Right renal cortex interstitium (tissue), 3 donors: ENCODE measurements around the gene COP1. TPM values are rescaled to one million over a fixed set of nuclear protein-coding genes. Genes with fewer than 3 reads are reported as not detected.
"Not testable (repeated sequence)": the region's sequence is repeated elsewhere in the genome, so short reads cannot be mapped to it uniquely, and the experiment has no call there.

Source experiments
- DNase-seq, 3 donors: peaks; one replicate each; pipeline ENCODE4 v3.0.0-alpha.2; 2013; ENCODE audit warnings: low read depth in 3 of 3, low spot score in 2 of 3
- polyA plus RNA-seq, 3 donors: library from polyadenylated mRNA; unstranded; fragments of 120-200 nt; gene quantifications; one replicate each; pipeline ENCODE4 v1.2.1, GENCODE V29; 2013; ENCODE audit not compliant: insufficient read length in 3 of 3

The COP1 gene
- polyA plus RNA-seq, 3 donors, result 63.9 to 70.0 (median 65.0) TPM

DNA sequence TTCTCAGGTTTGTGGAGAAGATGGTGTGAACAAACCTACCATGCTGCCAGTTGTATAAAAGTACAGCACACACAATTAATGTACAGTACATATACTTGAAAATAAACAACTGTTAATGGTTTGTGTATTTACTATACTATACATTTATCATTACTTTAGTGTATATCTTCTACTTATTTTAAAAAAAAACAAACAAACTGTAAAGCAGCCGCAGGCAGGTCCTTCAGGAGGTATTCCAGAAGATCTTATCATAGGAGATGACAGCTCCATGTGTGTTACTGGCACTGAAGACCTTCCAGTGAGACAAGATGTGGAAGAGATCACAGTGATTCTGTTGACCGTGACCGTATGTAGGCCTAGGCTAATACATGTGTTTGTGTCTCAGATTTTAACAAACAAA, 155.7 kb downstream of the COP1 start:
- DNase-seq, result no peak

DNA sequence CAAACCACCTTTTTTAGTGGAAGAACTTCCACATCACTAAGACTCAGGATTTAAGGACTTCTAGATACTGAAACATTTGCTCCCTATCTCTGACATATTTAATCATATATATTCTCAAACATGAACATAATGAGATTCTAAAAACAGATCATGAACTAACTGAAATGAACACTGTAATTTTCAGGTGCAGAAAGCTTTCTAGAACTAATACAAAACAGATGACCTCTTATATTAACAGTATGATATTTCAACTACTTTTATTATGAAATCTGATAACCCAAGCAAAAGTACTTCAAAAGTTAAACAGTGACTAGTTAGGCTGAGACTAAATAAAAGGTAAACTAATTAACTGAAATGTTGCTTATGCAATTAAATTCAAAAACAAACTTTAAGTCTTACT, 157.5 kb downstream of the COP1 start:
- no peak for DNase-seq

DNA sequence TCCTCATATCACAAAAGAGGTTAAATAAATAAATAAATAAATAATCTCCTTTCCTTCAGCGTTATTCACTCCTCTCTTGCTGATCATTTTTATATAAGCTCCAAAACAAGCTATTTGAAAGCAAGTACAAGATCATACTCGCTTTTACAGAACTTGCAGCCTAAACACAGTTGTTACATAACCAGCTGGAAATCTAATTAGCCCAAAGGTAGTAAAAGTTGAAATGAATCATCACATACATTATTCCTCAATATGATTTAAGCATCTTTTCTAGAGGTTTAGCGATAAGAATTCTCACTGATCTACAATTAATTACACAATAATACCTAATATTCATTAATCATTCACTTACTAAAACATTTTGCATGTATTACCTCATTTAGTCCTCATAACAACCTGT, 160.2 kb downstream of the COP1 start:
- DNase-seq, result no peak

DNA sequence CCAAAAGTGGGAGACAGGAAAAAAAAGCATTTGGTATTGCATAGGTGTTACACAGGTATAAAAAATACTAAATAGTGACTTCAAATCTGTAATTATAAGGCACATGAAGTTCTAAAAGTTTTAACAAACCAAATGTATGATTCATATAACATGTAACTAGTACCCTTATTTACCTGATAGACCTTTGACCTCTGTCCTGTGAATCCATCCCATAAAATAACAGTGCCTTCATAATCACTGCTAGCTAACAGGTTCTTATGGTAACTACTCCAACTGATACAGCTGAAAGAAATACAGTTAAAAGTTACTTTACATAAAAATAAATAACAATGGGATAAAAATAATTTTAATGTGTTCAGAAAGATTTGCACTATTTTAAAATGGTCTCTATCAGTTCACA, 163.5 kb downstream of the COP1 start:
- no peak for DNase-seq

DNA sequence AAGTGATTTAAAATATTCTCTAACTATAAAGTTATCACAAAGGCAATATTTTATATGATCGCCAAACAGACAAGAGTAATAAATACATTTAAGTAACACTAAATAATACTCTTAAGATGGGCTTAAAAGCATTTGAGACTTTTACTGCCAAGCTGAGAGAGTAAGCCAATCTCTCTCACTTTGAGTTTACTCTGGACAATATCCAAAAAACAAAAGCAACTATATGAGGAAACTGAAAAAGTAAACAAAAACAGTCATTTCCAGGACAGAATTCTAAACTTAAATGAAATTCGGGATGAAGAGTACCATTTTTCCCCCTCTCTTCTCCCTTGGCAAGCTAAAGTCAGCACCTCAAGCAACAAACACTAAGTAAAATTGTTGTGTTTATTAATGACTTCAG, 173.2 kb downstream of the COP1 start:
- no peak for DNase-seq

DNA sequence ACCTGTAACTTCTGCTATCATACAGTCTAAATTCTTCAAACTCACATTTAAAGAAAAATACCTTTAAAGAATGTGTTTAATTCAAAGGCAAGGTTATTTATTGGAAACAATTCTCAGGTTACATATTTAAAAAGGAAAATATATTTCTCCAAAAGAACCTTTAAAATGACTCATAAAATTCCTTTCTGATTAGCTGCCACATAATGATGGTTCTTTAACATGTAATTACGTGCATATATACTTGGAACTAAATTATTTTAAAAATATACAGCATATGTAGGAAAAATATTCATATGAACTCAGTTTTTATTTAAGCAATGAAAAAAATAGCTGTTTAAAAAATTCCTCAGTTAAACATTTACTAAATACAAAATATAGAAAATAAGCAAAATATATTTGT, 173.6 kb downstream of the COP1 start:
- DNase-seq, result no peak

DNA sequence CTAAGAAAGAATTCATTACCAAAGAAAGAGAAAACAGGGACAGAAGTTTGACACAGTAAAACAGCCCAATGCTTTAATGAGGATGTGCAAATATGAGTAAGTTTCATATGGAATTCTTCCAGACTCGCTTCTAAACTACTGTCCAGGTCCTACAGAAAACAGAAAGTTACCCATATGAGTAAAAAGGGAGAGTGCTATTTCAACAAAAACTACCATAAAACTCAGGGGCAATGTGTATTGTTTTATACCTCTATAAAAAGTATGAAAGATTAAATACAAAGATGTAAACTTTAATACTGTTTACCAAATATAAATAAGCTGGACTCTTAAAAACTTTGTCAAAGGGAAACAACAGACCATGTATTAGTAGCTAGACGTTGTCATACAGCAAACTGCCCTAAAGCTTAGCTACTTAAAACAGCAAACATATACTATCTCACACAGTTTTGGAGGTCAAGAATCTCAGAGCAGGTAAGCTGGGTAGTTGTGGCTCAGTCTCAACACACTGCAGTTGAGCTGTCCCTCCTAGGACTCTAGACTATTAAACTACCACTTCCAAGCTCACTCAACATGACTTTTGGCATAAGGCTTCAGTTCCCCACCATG, 174.9 kb downstream of the COP1 start:
- no peak for DNase-seq

DNA sequence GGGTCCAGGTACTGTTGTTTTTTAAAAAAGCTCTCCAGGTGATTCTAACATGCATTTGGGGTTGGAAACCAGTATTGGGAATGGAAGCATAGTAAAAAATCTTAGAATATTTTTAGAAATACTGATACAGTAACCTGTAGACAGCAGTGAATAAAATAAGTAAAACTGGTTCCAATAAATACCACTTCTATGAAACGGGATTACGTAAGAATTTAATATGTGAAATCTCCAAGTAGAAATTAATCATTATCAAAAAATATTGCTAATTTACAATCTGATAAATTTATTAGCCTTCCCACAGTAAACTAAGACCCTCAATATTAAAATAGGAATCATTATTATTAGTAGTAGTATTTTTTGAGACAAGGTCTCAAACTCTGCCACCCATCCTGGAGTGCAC, 177.5 kb downstream of the COP1 start:
- DNase-seq, result no peak

DNA sequence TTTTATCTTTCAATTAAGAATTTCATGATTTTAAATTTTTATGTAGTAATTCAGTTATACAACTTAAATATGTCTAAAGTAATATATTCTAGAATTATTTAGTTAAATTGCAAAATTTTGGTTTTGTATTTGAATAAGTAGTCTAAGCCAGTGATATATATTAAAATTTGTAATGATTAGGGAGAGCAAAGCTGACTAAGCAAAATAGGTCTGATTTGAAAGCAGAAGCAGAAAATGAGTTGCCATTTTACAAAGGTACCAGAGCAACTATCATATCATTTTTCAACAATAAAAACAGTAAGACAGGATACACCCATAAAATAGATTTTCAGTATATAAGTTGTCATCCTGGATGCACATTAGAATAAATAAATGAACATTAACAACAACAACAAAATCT, 177.9 kb downstream of the COP1 start:
- DNase-seq, result no peak

DNA sequence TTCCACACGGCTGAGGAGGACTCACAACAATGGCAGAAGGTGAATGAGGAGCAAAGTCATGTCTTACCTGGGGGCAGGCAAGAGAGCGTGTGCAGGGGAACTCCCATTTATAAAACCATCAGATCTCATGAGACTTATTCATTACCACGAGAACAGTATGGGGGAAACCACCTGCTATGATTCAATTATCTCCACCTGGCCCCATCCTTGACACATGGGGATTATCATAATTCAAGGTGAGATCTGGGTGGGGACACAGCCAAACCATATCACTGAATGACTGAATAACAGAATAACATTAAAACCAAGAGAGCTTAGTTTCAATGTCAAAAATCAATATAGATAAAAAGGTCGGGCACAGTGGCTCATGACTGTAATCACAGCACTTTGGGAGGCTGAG, 179.2 kb downstream of the COP1 start:
- not testable (repeated sequence) for DNase-seq

DNA sequence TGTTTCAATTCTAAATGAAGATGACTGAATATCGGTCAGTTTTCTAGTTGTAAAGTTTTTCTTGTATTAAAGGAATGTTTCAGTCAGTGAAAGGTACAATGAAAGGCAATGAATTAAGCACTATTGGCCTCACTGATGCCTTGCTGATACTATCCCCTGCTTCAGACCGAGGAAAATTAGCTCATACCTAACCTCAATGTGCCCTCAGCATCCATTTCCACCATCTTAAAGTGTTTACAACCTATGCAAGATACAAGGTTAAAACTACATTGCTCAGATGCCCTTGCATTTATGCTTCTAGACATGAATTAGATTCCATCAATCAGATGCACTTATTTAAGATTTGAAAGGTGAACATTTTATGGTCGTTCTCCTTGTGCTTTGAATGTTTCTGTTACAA, 184.5 kb downstream of the COP1 start:
- DNase-seq, result no peak

DNA sequence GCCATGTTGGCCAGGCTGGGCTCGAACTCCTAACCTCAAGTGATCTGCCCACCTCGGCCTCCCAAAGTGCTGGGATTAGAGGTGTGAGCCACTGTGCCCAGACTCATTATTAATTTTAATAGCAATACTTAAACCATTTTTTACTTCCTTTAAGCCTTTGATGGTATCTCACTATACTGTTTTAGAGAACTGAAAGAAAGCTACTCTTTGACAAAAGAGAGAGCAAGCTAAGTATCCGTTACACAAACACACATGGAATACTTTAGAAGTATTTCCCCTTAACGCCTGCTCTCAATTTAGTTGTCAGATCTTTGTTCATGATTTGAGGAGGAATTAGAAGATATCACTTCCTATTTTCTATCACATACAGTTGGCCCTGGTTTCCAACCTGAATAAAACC, 189.4 kb downstream of the COP1 start:
- DNase-seq, result no peak

DNA sequence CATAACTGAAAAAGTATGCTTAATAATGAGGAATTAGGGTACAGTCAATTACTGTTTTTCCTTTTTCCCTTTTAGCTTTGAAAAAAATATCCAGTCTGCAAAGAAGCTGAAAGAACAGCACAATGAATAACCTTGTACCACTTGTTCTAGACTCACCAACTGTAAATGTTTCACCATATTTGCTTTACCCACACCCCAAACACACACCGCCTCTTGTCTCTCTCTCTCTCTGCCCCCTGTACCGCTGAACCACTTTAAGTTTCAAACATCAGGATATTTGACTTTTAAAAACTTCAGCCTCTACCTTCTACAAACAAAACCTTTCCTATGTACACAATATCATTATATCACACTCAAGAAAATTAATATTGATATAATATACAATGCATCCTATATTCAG, 197.1 kb downstream of the COP1 start:
- DNase-seq, result no peak

DNA sequence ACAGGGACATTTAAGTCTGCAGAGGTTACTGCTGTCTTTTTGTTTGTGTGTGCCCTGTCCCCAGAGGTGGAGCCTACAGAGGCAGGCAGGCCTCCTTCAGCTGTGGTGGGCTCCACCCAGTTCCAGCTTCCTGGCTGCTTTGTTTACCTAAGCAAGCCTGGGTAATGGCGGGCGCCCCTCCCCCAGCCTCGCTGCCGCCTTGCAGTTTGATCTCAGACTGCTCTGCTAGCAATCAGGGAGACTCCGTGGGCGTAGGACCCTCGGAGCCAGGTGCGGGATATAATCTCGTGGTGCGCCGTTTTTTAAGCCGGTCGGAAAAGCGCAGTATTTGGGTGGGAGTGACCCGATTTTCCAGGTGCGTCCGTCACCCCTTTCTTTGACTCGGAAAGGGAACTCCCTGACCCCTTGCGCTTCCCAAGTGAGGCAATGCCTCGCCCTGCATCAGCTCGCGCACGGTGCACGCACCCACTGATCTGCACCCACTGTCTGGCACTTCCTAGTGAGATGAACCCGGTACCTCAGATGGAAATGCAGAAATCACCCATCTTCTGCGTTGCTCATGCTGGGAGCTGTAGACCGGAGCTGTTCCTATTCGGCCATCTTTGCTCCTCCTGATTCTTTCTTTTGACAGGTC, 199.2 kb downstream of the COP1 start:
- not testable (repeated sequence) for DNase-seq

DNA sequence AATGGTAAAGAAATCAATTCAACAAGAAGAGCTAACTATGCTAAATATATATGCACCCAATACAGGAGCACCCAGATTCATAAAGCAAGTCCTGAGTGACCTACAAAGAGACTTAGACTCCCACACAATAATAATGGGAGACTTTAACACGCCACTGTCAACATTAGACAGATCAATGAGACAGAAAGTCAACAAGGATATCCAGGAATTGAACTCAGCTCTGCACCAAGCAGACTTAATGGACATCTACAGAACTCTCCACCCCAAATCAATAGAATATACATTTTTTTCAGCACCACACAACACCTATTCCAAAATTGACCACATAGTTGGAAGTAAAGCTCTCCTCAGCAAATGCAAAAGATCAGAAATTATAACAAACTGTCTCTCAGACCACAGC, 212.4 kb downstream of the COP1 start:
- DNase-seq, result not testable (repeated sequence)

DNA sequence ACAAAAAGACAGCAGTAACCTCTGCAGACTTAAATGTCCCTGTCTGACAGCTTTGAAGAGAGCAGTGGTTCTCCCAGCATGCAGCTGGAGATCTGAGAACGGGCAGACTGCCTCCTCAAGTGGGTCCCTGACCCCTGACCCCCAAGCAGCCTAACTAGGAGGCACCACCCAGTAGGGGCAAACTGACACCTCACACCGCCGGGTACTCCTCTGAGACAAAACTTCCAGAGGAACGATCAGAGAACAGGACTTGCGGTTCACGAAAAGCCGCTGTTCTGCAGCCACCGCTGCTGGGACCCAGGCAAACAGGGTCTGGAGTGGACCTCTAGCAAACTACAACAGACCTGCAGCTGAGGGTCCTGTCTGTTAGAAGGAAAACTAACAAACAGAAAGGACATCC, 214.3 kb downstream of the COP1 start:
- not testable (repeated sequence) for DNase-seq

DNA sequence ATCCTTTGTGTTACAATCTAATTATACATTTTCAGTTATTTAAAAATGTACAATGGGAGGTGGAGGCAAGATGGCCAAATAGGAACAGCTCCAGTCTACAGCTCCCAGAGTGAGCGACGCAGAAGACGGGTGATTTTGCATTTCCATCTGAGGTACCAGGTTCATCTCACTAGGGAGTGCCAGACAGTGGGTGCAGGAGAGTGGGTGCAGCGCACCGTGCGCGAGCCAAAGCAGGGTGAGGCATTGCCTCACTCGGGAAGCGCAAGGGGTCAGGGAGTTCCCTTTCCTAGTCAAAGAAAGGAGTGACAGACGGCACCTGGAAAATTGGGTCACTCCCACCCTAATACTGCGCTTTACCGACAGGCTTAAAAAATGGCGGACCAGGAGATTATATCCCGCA, 214.9 kb downstream of the COP1 start:
- not testable (repeated sequence) for DNase-seq

DNA sequence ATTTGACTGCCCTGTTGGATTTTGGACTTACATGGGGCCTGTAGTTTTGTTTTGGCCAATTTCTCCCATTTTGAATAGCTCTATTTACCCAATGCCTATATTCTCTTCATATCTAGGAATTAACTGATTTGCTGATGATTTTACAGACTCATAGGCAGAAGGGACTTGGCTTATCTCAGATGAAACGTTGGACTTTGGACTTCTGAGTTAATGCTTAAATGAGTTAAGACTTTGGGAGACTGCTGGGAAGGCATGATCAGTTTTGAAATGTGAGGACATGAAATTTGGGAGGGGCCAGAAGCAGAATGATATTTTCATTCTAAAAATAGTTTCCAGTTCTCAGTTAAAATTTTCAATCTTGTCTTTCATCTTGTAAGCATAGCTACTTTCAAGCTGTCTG, 222.3 kb downstream of the COP1 start:
- no peak for DNase-seq

DNA sequence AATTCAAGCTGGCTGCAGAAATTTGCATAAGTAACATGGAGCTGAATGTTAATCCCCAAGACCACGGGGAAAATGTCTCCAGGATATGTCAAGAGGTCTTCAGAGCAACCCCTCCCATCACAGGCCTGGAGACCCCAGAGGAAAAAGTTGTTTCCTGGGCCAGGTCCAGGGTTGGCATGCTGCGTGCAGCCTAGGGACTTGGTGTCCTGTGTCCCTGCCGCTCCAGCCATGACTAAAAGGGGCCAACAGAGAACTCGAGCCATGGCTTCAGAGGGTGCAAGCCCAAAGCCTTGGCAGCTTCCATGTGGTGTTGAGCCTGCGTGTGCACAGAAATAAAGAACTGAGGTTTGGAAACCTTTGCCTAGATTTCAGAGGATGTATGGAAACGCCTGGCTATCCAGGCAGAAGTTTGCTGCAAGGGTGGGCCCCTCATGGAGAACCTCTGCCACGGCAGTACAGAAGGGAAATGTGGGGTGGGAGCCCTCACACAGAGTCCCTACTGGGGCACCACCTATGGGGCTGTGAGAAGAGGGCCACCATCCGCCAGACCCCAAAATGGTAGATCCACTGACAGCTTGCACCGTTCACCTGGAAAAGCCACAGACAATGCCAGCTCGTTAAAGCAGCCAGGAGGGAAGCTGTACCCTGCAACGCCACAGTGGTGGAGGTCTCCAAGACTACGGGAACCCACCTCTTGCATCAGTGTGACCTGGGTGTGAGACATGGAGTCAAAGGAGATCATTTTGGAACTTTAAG, 222.9 kb downstream of the COP1 start:
- DNase-seq, result no peak

DNA sequence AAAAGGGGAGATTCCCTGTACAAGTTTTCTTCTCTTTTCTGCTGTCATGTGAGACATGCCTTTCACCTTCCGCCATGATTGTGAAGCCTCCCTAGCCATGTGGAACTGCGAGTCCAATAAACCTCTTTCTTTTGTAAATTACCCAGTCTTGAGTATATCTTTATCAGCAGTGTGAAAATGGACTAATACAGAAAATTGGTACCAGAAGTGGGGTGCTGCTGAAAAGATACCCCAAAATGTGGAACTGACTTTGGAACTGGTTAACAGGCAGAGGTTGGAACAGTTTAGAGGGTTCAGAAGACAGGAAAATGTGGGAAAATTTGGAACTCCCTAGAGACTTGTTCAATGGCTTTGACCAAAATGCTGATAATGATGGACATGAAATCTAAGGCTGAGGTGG, 223.7 kb downstream of the COP1 start:
- not testable (repeated sequence) for DNase-seq

DNA sequence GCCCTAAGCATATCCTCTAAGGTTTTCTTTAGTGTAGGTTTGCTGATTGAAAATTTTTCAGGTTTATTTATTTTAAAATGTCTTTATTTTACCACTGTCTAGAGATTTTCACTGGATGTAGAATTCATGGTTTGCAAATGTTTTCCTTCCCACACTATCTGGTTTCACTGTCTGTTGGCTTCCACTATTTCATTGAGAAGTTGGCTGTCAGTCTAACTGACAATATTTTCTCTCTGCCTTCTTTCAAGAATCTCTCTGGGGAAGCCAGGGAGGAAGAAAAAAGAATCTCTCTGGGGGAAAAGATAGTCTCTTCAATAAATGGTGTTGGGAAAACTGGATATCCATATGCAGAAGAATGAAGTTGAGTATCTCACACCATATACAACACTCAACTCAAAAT, 226.0 kb downstream of the COP1 start:
- DNase-seq, result no peak

DNA sequence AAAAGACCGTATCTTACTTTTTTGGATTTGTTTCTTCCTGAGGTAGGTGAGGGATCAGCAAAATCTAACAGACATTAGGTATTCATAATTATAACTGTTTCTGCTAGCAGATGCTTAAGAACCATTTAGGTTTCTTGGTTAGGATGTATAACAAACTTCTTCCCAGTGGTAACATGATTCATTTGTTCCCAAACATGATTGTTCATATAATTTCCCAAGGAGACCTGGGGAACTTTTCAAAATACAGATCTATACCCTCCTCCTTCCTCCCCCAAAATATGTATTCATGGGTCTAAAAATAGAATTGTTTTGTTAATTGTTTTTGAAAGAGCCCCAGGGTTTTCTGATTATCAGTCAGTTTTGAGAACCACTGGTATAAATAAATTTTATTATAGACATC, 228.2 kb downstream of the COP1 start:
- no peak for DNase-seq
